PFSK-1 (cell line): ENCODE results near the gene JAK2.

Source experiments
- FOXP2 ChIP-seq: optimal IDR thresholded peaks from 2 replicates; pipeline ENCODE3; 2011; ENCODE audit warnings: borderline replicate concordance, control low read depth, inconsistent platforms; ENCODE audit not compliant: insufficient read depth; ENCODE audit errors: extremely low read length, extremely low read depth
- POLR2AphosphoS5 ChIP-seq: IDR thresholded peaks from 2 replicates; pipeline ENCODE4 v1.6.1; 2012; ENCODE audit warnings: low read depth, mild to moderate bottlenecking, control low read depth, low read length, moderate library complexity
- SIN3A ChIP-seq: IDR thresholded peaks from 2 replicates; pipeline ENCODE4 v1.6.1; 2012; ENCODE audit warnings: mild to moderate bottlenecking, low read length, moderate library complexity, borderline replicate concordance; ENCODE audit not compliant: insufficient read depth
- TAF1 ChIP-seq: IDR thresholded peaks from 2 replicates; pipeline ENCODE4 v1.6.1; 2012; ENCODE audit warnings: low read length, control low read depth, borderline replicate concordance; ENCODE audit not compliant: insufficient read depth
- TF ChIP-seq, protein P1 (sequence below), 2 experiments: IDR thresholded peaks; 2 replicates each; pipeline versions ENCODE4 v1.6.1 to v1.8.0; 2011 to 2012; ENCODE audit warnings: low read depth in 2 of 2, low read length in 2 of 2, control low read depth in 1 of 2, inconsistent platforms in 1 of 2, mild to moderate bottlenecking in 1 of 2, moderate library complexity in 1 of 2; ENCODE audit not compliant: insufficient read depth in 1 of 2

JAK2 gene

DNA sequence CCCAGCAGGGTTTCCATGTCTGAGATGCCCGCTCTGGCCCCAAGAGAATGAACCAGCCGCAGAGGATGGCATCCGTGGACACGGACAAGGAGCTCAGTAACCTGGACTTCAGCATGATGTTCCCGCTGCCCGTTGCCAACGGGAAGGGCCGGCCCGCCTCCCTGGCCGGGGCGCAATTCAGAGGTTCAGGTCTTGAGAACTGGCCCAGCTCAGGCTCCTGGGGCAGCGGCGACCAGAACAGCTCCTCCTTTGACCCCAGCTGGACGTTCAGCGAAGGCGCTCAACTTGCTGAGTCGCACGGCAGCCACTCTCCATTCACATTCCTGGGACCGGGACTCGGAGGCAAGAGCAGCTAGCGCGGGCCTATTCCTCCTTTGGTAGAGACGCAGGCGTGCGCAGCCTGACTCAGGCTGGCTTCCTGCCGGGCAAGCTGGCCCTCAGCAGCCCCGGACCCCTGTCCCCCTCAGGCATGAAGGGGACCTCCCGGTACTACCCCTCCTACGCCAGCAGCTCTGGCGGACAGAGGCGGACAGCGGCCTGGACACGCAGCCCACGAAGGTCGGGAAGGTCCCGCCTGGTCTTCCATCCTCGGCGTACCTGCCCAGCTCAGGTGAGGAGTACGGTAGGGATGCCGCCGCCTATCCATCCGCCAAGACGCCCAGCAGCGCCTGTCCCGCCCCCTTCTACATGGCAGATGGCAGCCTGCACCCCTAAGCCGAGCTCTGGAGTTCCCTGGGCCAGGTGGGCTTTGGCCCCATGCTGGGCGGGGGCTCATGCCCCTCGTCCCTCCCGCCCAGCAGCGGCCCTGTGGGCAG lies 126.0 kb downstream of the JAK2 start:
- TF ChIP-seq, protein P1, sequence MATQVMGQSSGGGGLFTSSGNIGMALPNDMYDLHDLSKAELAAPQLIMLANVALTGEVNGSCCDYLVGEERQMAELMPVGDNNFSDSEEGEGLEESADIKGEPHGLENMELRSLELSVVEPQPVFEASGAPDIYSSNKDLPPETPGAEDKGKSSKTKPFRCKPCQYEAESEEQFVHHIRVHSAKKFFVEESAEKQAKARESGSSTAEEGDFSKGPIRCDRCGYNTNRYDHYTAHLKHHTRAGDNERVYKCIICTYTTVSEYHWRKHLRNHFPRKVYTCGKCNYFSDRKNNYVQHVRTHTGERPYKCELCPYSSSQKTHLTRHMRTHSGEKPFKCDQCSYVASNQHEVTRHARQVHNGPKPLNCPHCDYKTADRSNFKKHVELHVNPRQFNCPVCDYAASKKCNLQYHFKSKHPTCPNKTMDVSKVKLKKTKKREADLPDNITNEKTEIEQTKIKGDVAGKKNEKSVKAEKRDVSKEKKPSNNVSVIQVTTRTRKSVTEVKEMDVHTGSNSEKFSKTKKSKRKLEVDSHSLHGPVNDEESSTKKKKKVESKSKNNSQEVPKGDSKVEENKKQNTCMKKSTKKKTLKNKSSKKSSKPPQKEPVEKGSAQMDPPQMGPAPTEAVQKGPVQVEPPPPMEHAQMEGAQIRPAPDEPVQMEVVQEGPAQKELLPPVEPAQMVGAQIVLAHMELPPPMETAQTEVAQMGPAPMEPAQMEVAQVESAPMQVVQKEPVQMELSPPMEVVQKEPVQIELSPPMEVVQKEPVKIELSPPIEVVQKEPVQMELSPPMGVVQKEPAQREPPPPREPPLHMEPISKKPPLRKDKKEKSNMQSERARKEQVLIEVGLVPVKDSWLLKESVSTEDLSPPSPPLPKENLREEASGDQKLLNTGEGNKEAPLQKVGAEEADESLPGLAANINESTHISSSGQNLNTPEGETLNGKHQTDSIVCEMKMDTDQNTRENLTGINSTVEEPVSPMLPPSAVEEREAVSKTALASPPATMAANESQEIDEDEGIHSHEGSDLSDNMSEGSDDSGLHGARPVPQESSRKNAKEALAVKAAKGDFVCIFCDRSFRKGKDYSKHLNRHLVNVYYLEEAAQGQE (IDR thresholded peaks at IDR 0.05; ENCODE audit: insufficient read depth in 1 of 2, low read depth in 2 of 2, low read length in 2 of 2), result no peak
- TF ChIP-seq TAF1, result no peak
- TF ChIP-seq FOXP2, result no peak
- no peak for TF ChIP-seq POLR2AphosphoS5
- no peak for TF ChIP-seq SIN3A

- TF ChIP-seq POLR2AphosphoS5, result no peak
- no peak for TF ChIP-seq FOXP2
- no peak for TF ChIP-seq SIN3A
- TF ChIP-seq, protein P1 (IDR thresholded peaks at IDR 0.05; ENCODE audit: insufficient read depth in 1 of 2, low read depth in 2 of 2, low read length in 2 of 2), result no peak
- TF ChIP-seq TAF1, result no peak
Observed at GRCh38 chr9:5111696-5112095, 126.6 kb downstream of the JAK2 start.

DNA sequence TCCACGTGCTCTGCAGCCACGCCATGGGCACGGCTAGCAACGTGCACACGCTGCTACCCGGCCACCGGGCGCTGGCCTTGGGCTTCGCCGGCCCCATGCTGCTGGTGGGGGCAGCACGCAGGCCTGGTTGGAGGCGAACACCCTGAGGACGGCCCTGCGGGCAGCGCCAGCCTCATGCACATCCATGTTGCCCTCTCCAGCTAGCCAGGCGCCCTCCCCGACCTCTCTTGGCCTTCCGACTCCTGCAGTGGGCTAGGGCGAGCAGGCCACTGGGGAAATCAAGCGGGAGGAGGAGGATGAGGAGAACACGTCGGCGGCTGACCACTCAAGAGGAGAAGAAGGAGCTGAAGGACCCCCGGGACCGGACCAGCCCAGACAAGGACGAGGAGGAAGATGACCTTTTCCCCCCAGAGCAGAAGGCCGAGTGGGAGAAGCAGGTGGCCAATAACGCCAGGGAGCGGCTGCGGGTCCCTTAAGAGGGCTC lies 127.1 kb downstream of the JAK2 start:
- no peak for TF ChIP-seq TAF1
- no peak for TF ChIP-seq POLR2AphosphoS5
- TF ChIP-seq, protein P1 (IDR thresholded peaks at IDR 0.05; ENCODE audit: insufficient read depth in 1 of 2, low read depth in 2 of 2, low read length in 2 of 2), result no peak
- TF ChIP-seq SIN3A, result no peak
- no peak for TF ChIP-seq FOXP2

- TF ChIP-seq SIN3A (no peak), TAF1 (no peak)
- TF ChIP-seq, protein P1 (IDR thresholded peaks at IDR 0.05; ENCODE audit: insufficient read depth in 1 of 2, low read depth in 2 of 2, low read length in 2 of 2), result no peak
Observed at GRCh38 chr9:5112646-5113045, 127.6 kb downstream of the JAK2 start.

DNA sequence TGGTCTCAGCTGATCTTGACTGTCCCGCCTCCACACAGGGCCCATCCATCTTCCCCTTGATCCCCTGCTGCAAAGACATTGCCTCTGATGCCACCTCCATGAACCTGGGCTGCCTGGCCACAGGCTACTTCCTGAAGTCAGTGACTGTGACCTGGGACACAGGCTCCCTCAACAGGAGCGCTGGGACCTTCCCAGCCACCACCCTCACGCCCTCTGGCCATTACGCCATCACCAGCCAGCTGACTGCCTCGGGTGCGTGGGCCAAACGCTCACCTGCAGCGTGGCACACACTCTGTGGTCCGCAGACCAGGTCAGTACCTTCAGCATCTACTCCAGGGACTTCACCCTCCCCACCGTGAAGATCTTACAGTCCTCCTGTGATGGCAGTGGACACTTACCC lies 128.5 kb downstream of the JAK2 start:
- TF ChIP-seq, protein P1 (IDR thresholded peaks at IDR 0.05; ENCODE audit: insufficient read depth in 1 of 2, low read depth in 2 of 2, low read length in 2 of 2), result no peak
